ENCODE measurements around the gene LOXHD1. TPM values are rescaled to one million over a fixed set of nuclear protein-coding genes. Genes with fewer than 3 reads are reported as not detected.

The LOXHD1 gene
- total and polyA plus RNA-seq, 2 of the 4 experiments (the other 2 are of a cell fraction) = not detected

DNA sequence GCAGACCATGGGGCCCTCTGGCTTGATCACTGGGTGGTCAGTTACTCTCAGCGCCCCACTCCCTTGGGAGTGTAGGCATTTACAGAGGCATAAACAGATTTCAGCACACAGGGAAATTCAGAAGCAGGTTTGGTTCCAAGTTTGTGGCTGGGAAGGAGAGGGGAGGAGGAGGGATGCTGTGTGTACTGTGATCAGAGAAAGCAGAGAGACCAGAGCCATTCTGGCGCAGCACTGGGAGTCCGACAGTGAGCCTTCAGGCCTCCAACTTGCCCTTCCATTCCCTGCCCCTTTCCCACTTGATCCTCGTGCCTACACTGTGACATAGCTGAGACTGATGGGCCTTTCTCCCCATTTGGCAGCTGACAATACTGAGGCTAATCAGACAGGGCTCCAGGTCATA is 47.8 kb upstream of the LOXHD1 start:
- CTCF ChIA-PET = no interaction called here
- Histone ChIP-seq H2AK5ac (ENCODE audit: low read depth, low read length) (no peak overlapping the region), H2BK120ac (ENCODE audit: low read depth, low read length) (no peak overlapping the region), H3K79me1 (ENCODE audit: low read depth in 1 of 2, low read length in 2 of 2) (no peaks in the 10 kb centered on the region), H3K27me3 (ENCODE audit: control insufficient read depth, insufficient read depth, low read length) (no peaks in the 10 kb centered on the region; the same call in 1 of the 2 replicates), H3K36me3 (ENCODE audit: control insufficient read depth, insufficient read depth, low read length) (no peaks in the 10 kb centered on the region), H3K18ac (ENCODE audit: low read depth, low read length) (no peak overlapping the region), H4K91ac (ENCODE audit: insufficient read depth, low read depth, low read length) (no peak overlapping the region), H3K4me2 (ENCODE audit: low read depth, low read length) (no peak overlapping the region), H3K56ac (ENCODE audit: extremely low read depth, insufficient read depth, low read length) (no peak overlapping the region), H3K9me1 (ENCODE audit: insufficient read depth, low read length) (no peaks in the 10 kb centered on the region), H2AK9ac (replicated peaks; ENCODE audit: low read depth, low read length, poor library complexity) (no peak overlapping the region), H2BK20ac (ENCODE audit: low read depth, low read length) (no peak overlapping the region), H3K14ac (replicated peaks; ENCODE audit: low read depth, low read length) (no peak overlapping the region), H4K5ac (ENCODE audit: low read depth, low read length) (no peak overlapping the region), H3K4me1 (ENCODE audit: control insufficient read depth, insufficient read depth, low read length) (no peaks in the 10 kb centered on the region), H3K23ac (ENCODE audit: low read depth, low read length) (no peak overlapping the region), H3K27ac (ENCODE audit: insufficient read depth, low read length) (no peak overlapping the region), H2BK5ac (ENCODE audit: low read depth, low read length, poor library complexity, severe bottlenecking) (no peak overlapping the region), H4K20me1 (ENCODE audit: insufficient read depth, low read length) (no peaks in the 10 kb centered on the region), H3K4ac (ENCODE audit: low read depth, low read length) (no peak overlapping the region), H2BK15ac (ENCODE audit: low read depth, low read length) (no peak overlapping the region), H3K9me3 (ENCODE audit: control insufficient read depth, insufficient read depth, low read length) (no peaks in the 10 kb centered on the region), H2AFZ (replicated peaks; ENCODE audit: low read length, poor library complexity) (no peak overlapping the region), H4K8ac (ENCODE audit: low read depth in 2 of 2, low read length in 2 of 2) (no peak overlapping the region), H3K9ac (ENCODE audit: low read depth, low read length) (no peak overlapping the region), H3K4me3 (ENCODE audit: insufficient read depth, low read depth, low read length) (no peak overlapping the region)
- ATAC-seq (ENCODE audit: low read depth) (no peak), DNase-seq (no peak)
- BruUV-seq (replicated peaks) = no TSS peak
- TF ChIP-seq NFE2L2 (IDR thresholded peaks at IDR 0.05; ENCODE audit: low read depth, low read length) = no peak
- no peak for TF ChIP-seq SMC3 (IDR thresholded peaks at IDR 0.05; ENCODE audit: low read depth, low read length)
- TF ChIP-seq POLR2A (IDR thresholded peaks at IDR 0.05; ENCODE audit: low read depth, low read length) = no peak
- no peak for TF ChIP-seq MAZ (IDR thresholded peaks at IDR 0.05; ENCODE audit: borderline replicate concordance, low read depth, low read length)
- no peak for TF ChIP-seq RFX5 (IDR thresholded peaks at IDR 0.05; ENCODE audit: low read depth, low read length)
- TF ChIP-seq, protein P1, sequence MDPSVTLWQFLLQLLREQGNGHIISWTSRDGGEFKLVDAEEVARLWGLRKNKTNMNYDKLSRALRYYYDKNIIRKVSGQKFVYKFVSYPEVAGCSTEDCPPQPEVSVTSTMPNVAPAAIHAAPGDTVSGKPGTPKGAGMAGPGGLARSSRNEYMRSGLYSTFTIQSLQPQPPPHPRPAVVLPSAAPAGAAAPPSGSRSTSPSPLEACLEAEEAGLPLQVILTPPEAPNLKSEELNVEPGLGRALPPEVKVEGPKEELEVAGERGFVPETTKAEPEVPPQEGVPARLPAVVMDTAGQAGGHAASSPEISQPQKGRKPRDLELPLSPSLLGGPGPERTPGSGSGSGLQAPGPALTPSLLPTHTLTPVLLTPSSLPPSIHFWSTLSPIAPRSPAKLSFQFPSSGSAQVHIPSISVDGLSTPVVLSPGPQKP (IDR thresholded peaks at IDR 0.05; ENCODE audit: borderline replicate concordance, low read depth, low read length) = no peak
- no peak for TF ChIP-seq RCOR1 (IDR thresholded peaks at IDR 0.05; ENCODE audit: insufficient replicate concordance, low read length)
- no peak for TF ChIP-seq RAD21 (IDR thresholded peaks at IDR 0.05; ENCODE audit: low read length)
- no peak for TF ChIP-seq CEBPB (IDR thresholded peaks at IDR 0.05; ENCODE audit: low read depth, low read length)
- TF ChIP-seq MXI1 (IDR thresholded peaks at IDR 0.05; ENCODE audit: borderline replicate concordance, low read depth, low read length) = no peak
- TF ChIP-seq MAFK (IDR thresholded peaks at IDR 0.05; ENCODE audit: low read depth, low read length) = no peak
- TF ChIP-seq, protein P2, sequence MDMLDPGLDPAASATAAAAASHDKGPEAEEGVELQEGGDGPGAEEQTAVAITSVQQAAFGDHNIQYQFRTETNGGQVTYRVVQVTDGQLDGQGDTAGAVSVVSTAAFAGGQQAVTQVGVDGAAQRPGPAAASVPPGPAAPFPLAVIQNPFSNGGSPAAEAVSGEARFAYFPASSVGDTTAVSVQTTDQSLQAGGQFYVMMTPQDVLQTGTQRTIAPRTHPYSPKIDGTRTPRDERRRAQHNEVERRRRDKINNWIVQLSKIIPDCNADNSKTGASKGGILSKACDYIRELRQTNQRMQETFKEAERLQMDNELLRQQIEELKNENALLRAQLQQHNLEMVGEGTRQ (IDR thresholded peaks at IDR 0.05; ENCODE audit: low read depth, low read length) = no peak
- no peak for TF ChIP-seq FOS (IDR thresholded peaks at IDR 0.05; ENCODE audit: low read depth, low read length)
- TF ChIP-seq BHLHE40 (IDR thresholded peaks at IDR 0.05; ENCODE audit: low read depth, low read length) = no peak
- dilution Hi-C loops (cut with HindIII; ENCODE audit: low sequenced_read_pairs, unreplicated experiment) (no loop called here), in situ Hi-C loops (cut with MboI; ENCODE audit: low sequenced_read_pairs) (no loop called here), intact Hi-C loops (cut with micrococcal nuclease) (no loop called here)
- POLR2A ChIA-PET (ENCODE audit: unreplicated experiment) = no interaction called here
- 20% methylated on average over 1 of the region's 4 CpGs; no CpG with 5 or more reads in 1 of the 2 experiments for WGBS, 2 experiments (ENCODE audit: extremely low coverage in 2 of 2, insufficient read length in 1 of 2)
